Liver (tissue), 3 donors: Measurements from ENCODE around the gene AGBL4.

Experiments used
- ATF3 ChIP-seq: IDR thresholded peaks from 2 replicates; pipeline ENCODE4 v1.6.1; 2016; ENCODE audit warnings: antibody characterized with exemption
- CTCF ChIP-seq: fragments of 150-350 bp; IDR thresholded peaks from 2 replicates; pipeline ENCODE4 v1.5.1; 2017; ENCODE audit warnings: improper control_type of control experiment, low read depth, low read length; ENCODE audit not compliant: missing input control
- REST ChIP-seq: IDR thresholded peaks from 2 replicates; pipeline ENCODE4 v1.6.1; 2016; ENCODE audit warnings: antibody characterized with exemption, mild to moderate bottlenecking
- SP1 ChIP-seq: IDR thresholded peaks from 2 replicates; pipeline ENCODE4 v1.6.1; 2018; ENCODE audit warnings: antibody characterized with exemption, mild to moderate bottlenecking
- donor health status: healthy.
- donor health status: healthy.

GRCh38 chr1:49523764-49524163, 500.0 kb downstream of the AGBL4 start:
- TF ChIP-seq CTCF (no peak), REST (no peak), ATF3 (no peak), SP1 (no peak)
